C4-2B (cell line): Measurements from ENCODE around the gene TMEM254.
"Not testable (repeated sequence)": the region's sequence is repeated elsewhere in the genome, so short reads cannot be mapped to it uniquely, and the experiment has no call there.

ENCODE experiments used
- H3K27ac ChIP-seq: fragments of 450-650 bp; 2 replicates; pipeline ENCODE4 v1.5.1; 2017
- CTCF ChIP-seq: fragments of 450-650 bp; conservative IDR thresholded peaks from 2 replicates; pipeline ENCODE4 v1.5.1; 2017; ENCODE audit warnings: mild to moderate bottlenecking
- ZFX ChIP-seq: fragments of 450-650 bp; IDR thresholded peaks from 2 replicates; pipeline ENCODE4 v1.6.1; 2017

The TMEM254 gene

GRCh38 chr10:80050752-80051151 lies 27.7 kb upstream of the TMEM254 start:
- TF ChIP-seq CTCF (no peak), ZFX (no peak)
- H3K27ac ChIP-seq: no peak overlapping the region

- no peak overlapping the region for H3K27ac ChIP-seq
- TF ChIP-seq CTCF (no peak), ZFX (no peak)
Observed at GRCh38 chr10:80051993-80052392, 26.5 kb upstream of the TMEM254 start.

- TF ChIP-seq ZFX: no peak
- TF ChIP-seq CTCF: no peak
- no peak overlapping the region for H3K27ac ChIP-seq
Observed at GRCh38 chr10:80055760-80056159, 22.7 kb upstream of the TMEM254 start.

GRCh38 chr10:80057171-80057570 lies 21.3 kb upstream of the TMEM254 start:
- TF ChIP-seq CTCF: no peak
- TF ChIP-seq ZFX: no peak
- no peak overlapping the region for H3K27ac ChIP-seq

- no peak for TF ChIP-seq ZFX
- TF ChIP-seq CTCF: no peak
- no peak overlapping the region for H3K27ac ChIP-seq
Observed at GRCh38 chr10:80064120-80064886, 14.2 kb upstream of the TMEM254 start.

GRCh38 chr10:80066809-80067208 lies 11.7 kb upstream of the TMEM254 start:
- H3K27ac ChIP-seq: no peak overlapping the region
- TF ChIP-seq ZFX: no peak
- no peak for TF ChIP-seq CTCF

- H3K27ac ChIP-seq: not testable (repeated sequence)
Observed at GRCh38 chr10:80067821-80068220, 10.6 kb upstream of the TMEM254 start.

GRCh38 chr10:80068270-80068669 lies 10.2 kb upstream of the TMEM254 start:
- no peak overlapping the region for H3K27ac ChIP-seq
- TF ChIP-seq CTCF: no peak
- no peak for TF ChIP-seq ZFX
